ENCODE measurements around the gene ACTR3.

GRCh38 chr2:113894156-113894743 is 4.4 kb downstream of the ACTR3 start:
- TF ChIP-seq CTCF (IDR thresholded peaks at IDR 0.05) = no peak
- TF ChIP-seq POLR2AphosphoS5 (IDR thresholded peaks at IDR 0.05) = peak; percentile 2 to 89 (median 58)
